ENCODE measurements around the gene SPRING1. TPM values are rescaled to one million over a fixed set of nuclear protein-coding genes. Genes with fewer than 3 reads are reported as not detected.

SPRING1 gene
- total RNA-seq, 1 experiment from 2014 or later = 44.2 TPM

DNA sequence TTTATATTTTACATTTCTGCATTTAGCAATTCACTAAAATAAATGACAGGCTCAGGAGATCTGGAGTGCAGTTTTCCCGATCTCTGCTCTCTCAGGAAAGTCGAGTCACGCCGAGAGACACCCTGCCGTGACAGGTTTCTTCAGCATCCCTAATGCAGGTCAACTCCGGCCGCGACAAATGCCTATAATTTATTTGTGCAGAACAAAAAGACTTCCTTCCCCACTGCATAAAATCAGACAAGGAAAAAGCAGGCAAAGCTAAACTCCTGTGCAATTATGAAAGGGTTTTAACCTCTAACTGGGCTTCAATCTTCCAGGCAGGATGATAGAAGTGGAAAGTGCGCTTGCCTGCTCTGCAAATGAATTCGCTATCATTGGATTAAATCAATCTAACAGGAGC lies 28.1 kb downstream of the SPRING1 start:
- no peak overlapping the region for H3K23ac ChIP-seq (ENCODE audit: insufficient read length, low read depth, low read length)
- H3K23me2 ChIP-seq (ENCODE audit: insufficient read length, low read depth, low read length, poor library complexity, severe bottlenecking) = no peaks in the 10 kb centered on the region
- Mint-ChIP-seq H3K4me3 (no peak overlapping the region), H3K36me3 (ENCODE audit: insufficient read depth in 1 of 3, low read depth in 3 of 3) (peaks cover 0 to 5% (median 4%) of the 10 kb centered on the region in 3 experiments; a peak in 3 of 7 replicates), H3K27ac (no peak overlapping the region), H3K27me3 (ENCODE audit: low read depth) (peaks cover 16% of the 10 kb centered on the region), H3K9me3 (no peaks in the 10 kb centered on the region), H3K4me1 (peaks cover 0 to 15% of the 10 kb centered on the region in 2 experiments; a peak in 3 of 4 replicates)
- no peak overlapping the region for H2BK15ac ChIP-seq (ENCODE audit: low read depth, low read length)
- H3K4me2 ChIP-seq (ENCODE audit: insufficient read depth, insufficient read length, low read length) = no peak overlapping the region
- WGBS (ENCODE audit: extremely low coverage, insufficient read length, low lambda C conversion rate) = no CpG with 5 or more reads among the region's 10 CpGs
- H3K9ac ChIP-seq (ENCODE audit: extremely low read depth, insufficient read length, low read length) = no peak overlapping the region
- H4K5ac ChIP-seq (ENCODE audit: insufficient read length, low read depth, low read length) = no peak overlapping the region
- H3K56ac ChIP-seq (ENCODE audit: insufficient read length, low read depth, low read length) = no peak overlapping the region
- TF ChIP-seq, protein P1, sequence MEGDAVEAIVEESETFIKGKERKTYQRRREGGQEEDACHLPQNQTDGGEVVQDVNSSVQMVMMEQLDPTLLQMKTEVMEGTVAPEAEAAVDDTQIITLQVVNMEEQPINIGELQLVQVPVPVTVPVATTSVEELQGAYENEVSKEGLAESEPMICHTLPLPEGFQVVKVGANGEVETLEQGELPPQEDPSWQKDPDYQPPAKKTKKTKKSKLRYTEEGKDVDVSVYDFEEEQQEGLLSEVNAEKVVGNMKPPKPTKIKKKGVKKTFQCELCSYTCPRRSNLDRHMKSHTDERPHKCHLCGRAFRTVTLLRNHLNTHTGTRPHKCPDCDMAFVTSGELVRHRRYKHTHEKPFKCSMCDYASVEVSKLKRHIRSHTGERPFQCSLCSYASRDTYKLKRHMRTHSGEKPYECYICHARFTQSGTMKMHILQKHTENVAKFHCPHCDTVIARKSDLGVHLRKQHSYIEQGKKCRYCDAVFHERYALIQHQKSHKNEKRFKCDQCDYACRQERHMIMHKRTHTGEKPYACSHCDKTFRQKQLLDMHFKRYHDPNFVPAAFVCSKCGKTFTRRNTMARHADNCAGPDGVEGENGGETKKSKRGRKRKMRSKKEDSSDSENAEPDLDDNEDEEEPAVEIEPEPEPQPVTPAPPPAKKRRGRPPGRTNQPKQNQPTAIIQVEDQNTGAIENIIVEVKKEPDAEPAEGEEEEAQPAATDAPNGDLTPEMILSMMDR (conservative IDR thresholded peaks at IDR 0.05) = no peak
- no peak overlapping the region for H2BK120ac ChIP-seq (ENCODE audit: low read depth, low read length, poor library complexity, severe bottlenecking)
- no peak overlapping the region for H2BK5ac ChIP-seq (ENCODE audit: insufficient read length, low read length)
- no peaks in the 10 kb centered on the region for H3K79me1 ChIP-seq (ENCODE audit: insufficient read depth, low read depth, low read length, poor library complexity, severe bottlenecking)
- H2BK12ac ChIP-seq (ENCODE audit: insufficient read length, low read depth, low read length) = no peak overlapping the region
- H3K4me1 ChIP-seq (ENCODE audit: insufficient read depth, low read length) = no peaks in the 10 kb centered on the region; the same call in 1 of the 2 replicates
- no peak overlapping the region for H3K4ac ChIP-seq (ENCODE audit: low read depth, low read length)
- no peaks in the 10 kb centered on the region for H3K27me3 ChIP-seq (ENCODE audit: insufficient read depth, low read length)
- H3K79me2 ChIP-seq (ENCODE audit: insufficient read depth, low read length) = no peaks in the 10 kb centered on the region
- H2AK5ac ChIP-seq (ENCODE audit: insufficient read length, low read length) = no peak overlapping the region
- H3K14ac ChIP-seq (ENCODE audit: insufficient read depth, low read length) = no peak overlapping the region
- no peak for DNase-seq
- H3T11ph ChIP-seq (ENCODE audit: low read length) = no peak overlapping the region
- no peaks in the 10 kb centered on the region for H4K20me1 ChIP-seq (ENCODE audit: control insufficient read depth, insufficient read depth, insufficient read length)
- no peak overlapping the region for H3K18ac ChIP-seq (ENCODE audit: insufficient read length, low read depth, low read length)
- H2BK20ac ChIP-seq (ENCODE audit: low read depth, low read length, poor library complexity, severe bottlenecking) = no peak overlapping the region
- H4K8ac ChIP-seq (replicated peaks; ENCODE audit: insufficient read length, low read depth, low read length) = no peak overlapping the region
- no peak overlapping the region for H3K27ac ChIP-seq (ENCODE audit: insufficient read length, low read depth, low read length)
- H3K9me3 ChIP-seq (ENCODE audit: control insufficient read depth, low read depth, low read length) = no peaks in the 10 kb centered on the region
- H4K91ac ChIP-seq (ENCODE audit: insufficient read length, low read depth, low read length) = no peak overlapping the region
- H2AFZ ChIP-seq (ENCODE audit: low read length) = no peak overlapping the region
